ENCODE data around the gene PRRC2C. TPM values are rescaled to one million over a fixed set of nuclear protein-coding genes. Genes with fewer than 3 reads are reported as not detected.

The PRRC2C gene
- total and polyA plus RNA-seq, 2 experiments from 2014 or later = 186 to 368 TPM

DNA sequence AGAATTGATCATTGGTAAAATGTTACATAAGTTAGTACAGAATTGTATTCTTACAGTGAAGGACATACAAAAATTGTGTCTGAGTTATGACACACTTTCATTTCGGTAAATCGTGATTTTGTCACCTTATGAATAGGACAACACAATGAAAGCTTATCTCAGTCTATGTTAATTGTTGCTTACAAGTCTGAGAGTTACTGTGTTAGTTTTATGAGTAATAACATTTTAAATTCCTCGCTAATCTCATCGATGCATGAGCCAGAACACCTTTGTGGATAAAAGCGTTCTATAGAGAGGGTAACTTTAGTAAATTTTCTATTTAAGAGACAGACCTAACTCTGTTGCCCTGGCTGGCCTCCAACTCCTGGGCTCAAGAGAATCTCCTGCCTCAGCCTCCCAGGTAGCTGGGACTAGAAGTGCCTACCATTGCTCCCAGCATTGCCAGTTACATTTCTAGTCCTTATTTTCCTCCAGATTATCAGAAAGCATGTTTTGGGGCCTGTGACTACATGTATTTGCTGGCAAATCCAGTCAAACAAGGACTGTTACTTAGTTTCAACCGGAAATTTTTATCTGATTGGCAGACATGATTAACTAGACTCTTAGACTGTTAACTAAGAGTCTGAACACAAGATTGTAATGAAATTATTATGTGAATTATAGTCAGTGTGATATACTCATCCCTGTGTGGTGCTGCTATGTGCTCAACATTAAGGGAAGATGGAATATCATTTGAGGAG is 3.0 kb downstream of the PRRC2C start (continued):
- TF ChIP-seq, protein P1, sequence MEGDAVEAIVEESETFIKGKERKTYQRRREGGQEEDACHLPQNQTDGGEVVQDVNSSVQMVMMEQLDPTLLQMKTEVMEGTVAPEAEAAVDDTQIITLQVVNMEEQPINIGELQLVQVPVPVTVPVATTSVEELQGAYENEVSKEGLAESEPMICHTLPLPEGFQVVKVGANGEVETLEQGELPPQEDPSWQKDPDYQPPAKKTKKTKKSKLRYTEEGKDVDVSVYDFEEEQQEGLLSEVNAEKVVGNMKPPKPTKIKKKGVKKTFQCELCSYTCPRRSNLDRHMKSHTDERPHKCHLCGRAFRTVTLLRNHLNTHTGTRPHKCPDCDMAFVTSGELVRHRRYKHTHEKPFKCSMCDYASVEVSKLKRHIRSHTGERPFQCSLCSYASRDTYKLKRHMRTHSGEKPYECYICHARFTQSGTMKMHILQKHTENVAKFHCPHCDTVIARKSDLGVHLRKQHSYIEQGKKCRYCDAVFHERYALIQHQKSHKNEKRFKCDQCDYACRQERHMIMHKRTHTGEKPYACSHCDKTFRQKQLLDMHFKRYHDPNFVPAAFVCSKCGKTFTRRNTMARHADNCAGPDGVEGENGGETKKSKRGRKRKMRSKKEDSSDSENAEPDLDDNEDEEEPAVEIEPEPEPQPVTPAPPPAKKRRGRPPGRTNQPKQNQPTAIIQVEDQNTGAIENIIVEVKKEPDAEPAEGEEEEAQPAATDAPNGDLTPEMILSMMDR (conservative IDR thresholded peaks at IDR 0.05; ENCODE audit: low read depth in 2 of 2) = no peak
- TF ChIP-seq CREB1 (CRISPR knock-in tag; IDR thresholded peaks at IDR 0.05; ENCODE audit: low read depth) = no peak

- no peak overlapping the region for H3K4me3 ChIP-seq
- H3K27me3 ChIP-seq (ENCODE audit: insufficient read depth) = no peaks in the 10 kb centered on the region
- H3K27ac Mint-ChIP-seq = no peak overlapping the region
- peaks cover 33% of the 10 kb centered on the region for H3K4me1 Mint-ChIP-seq
- H3K4me2 ChIP-seq = no peak overlapping the region
- ATAC-seq (no peak), DNase-seq (ENCODE audit: low spot score) (no peak)
- peaks cover 100% of the 10 kb centered on the region for H3K79me2 ChIP-seq (replicated peaks; ENCODE audit: insufficient read depth)
- TF ChIP-seq EZH2 (IDR thresholded peaks at IDR 0.05; ENCODE audit: low read depth, unreplicated experiment) = no peak
- H3K36me3 ChIP-seq (ENCODE audit: insufficient read depth) = no peaks in the 10 kb centered on the region
- no peak overlapping the region for H2AFZ ChIP-seq
- no peak overlapping the region for H3K27ac ChIP-seq (ENCODE audit: low read depth)
- H3F3A ChIP-seq (replicated peaks; ENCODE audit: low read depth) = no peaks in the 10 kb centered on the region
- H3K9me3 Mint-ChIP-seq = no peaks in the 10 kb centered on the region; the same call in 2 of the 3 replicates
- peaks cover 57% of the 10 kb centered on the region for H4K20me1 ChIP-seq (replicated peaks; ENCODE audit: insufficient read depth)
- H3K36me3 Mint-ChIP-seq (ENCODE audit: low read depth) = peaks cover 7% of the 10 kb centered on the region; the same call in 2 of the 3 replicates
- no peaks in the 10 kb centered on the region for H3K27me3 Mint-ChIP-seq (ENCODE audit: insufficient read depth, low read depth, poor library complexity)
- no peak overlapping the region for H3K4me3 Mint-ChIP-seq
- H3K4me1 ChIP-seq (ENCODE audit: insufficient read depth) = peaks cover 7% of the 10 kb centered on the region
- H3K9me2 ChIP-seq (ENCODE audit: insufficient read depth) = no peaks in the 10 kb centered on the region
Measured at GRCh38 chr1:171494076-171494475, 8.7 kb downstream of the PRRC2C start.

DNA sequence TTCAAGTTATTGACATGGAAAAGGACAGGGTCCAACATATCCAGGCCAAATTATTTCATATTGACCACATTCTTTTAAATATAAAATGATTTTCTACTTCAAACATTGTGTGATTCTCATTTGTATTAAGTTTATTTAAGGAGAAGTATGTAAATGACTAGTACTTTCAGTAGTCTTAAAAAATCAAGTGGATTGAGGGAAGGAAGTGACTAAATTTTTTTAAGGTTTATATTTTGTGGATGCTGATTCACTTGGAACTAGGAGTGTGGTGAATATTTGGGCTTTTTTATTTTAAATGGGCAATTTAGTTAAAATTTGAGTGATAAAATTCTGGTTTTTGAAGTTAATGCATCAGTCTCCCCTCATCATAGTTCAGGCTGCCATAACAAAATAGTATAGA is 10.1 kb downstream of the PRRC2C start:
- Histone ChIP-seq H3K79me2 (replicated peaks; ENCODE audit: insufficient read depth) (peaks cover 100% of the 10 kb centered on the region), H3K36me3 (ENCODE audit: insufficient read depth) (no peaks in the 10 kb centered on the region), H2AFZ (no peak overlapping the region), H3K9me2 (ENCODE audit: insufficient read depth) (no peaks in the 10 kb centered on the region), H3K4me1 (ENCODE audit: insufficient read depth) (peaks cover 4% of the 10 kb centered on the region), H3K27ac (ENCODE audit: low read depth) (no peak overlapping the region), H4K20me1 (replicated peaks; ENCODE audit: insufficient read depth) (peaks cover 50% of the 10 kb centered on the region), H3F3A (replicated peaks; ENCODE audit: low read depth) (no peaks in the 10 kb centered on the region), H3K27me3 (ENCODE audit: insufficient read depth) (no peaks in the 10 kb centered on the region), H3K4me3 (no peak overlapping the region), H3K4me2 (no peak overlapping the region)
- no peaks in the 10 kb centered on the region; the same call in 2 of the 3 replicates for H3K9me3 Mint-ChIP-seq
- H3K27me3 Mint-ChIP-seq (ENCODE audit: insufficient read depth, low read depth, poor library complexity) = no peaks in the 10 kb centered on the region
- H3K36me3 Mint-ChIP-seq (ENCODE audit: low read depth) = peaks cover 9% of the 10 kb centered on the region; the same call in 2 of the 3 replicates
- TF ChIP-seq POLR2AphosphoS5 (IDR thresholded peaks at IDR 0.05; ENCODE audit: low read depth) = no peak
- no peak for TF ChIP-seq ZNF114 (CRISPR knock-in tag; IDR thresholded peaks at IDR 0.05)
- TF ChIP-seq, protein P2, sequence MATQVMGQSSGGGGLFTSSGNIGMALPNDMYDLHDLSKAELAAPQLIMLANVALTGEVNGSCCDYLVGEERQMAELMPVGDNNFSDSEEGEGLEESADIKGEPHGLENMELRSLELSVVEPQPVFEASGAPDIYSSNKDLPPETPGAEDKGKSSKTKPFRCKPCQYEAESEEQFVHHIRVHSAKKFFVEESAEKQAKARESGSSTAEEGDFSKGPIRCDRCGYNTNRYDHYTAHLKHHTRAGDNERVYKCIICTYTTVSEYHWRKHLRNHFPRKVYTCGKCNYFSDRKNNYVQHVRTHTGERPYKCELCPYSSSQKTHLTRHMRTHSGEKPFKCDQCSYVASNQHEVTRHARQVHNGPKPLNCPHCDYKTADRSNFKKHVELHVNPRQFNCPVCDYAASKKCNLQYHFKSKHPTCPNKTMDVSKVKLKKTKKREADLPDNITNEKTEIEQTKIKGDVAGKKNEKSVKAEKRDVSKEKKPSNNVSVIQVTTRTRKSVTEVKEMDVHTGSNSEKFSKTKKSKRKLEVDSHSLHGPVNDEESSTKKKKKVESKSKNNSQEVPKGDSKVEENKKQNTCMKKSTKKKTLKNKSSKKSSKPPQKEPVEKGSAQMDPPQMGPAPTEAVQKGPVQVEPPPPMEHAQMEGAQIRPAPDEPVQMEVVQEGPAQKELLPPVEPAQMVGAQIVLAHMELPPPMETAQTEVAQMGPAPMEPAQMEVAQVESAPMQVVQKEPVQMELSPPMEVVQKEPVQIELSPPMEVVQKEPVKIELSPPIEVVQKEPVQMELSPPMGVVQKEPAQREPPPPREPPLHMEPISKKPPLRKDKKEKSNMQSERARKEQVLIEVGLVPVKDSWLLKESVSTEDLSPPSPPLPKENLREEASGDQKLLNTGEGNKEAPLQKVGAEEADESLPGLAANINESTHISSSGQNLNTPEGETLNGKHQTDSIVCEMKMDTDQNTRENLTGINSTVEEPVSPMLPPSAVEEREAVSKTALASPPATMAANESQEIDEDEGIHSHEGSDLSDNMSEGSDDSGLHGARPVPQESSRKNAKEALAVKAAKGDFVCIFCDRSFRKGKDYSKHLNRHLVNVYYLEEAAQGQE (IDR thresholded peaks at IDR 0.05; ENCODE audit: unreplicated experiment) = no peak
- TF ChIP-seq ETS1 (IDR thresholded peaks at IDR 0.05) = no peak
- TF ChIP-seq ZNF331 (CRISPR knock-in tag; IDR thresholded peaks at IDR 0.05; ENCODE audit: low read depth) = no peak
- TF ChIP-seq STAT1 (IDR thresholded peaks at IDR 0.05; ENCODE audit: unreplicated experiment) = no peak
- ATAC-seq (no peak), DNase-seq (ENCODE audit: low spot score) (no peak)
- H3K4me1 Mint-ChIP-seq = peaks cover 36% of the 10 kb centered on the region
- H3K4me3 Mint-ChIP-seq = no peak overlapping the region
- H3K27ac Mint-ChIP-seq = no peak overlapping the region
